OCI-LY7 (cell line): ENCODE results near the gene PRRX2.

ENCODE experiments used
- EZH2phosphoT487 ChIP-seq: fragments of 200-600 bp; sonication (generic); IDR thresholded peaks from 2 replicates; pipeline ENCODE4 v1.6.1; 2018; ENCODE audit warnings: low read depth, borderline replicate concordance, mild to moderate bottlenecking, mixed run types, antibody characterized with exemption, low read length, moderate library complexity, mixed read lengths
- TF ChIP-seq, protein P1 (sequence below): fragments of 200-600 bp; sonication (generic); conservative IDR thresholded peaks from 2 replicates; pipeline ENCODE4 v1.5.1; 2014; ENCODE audit warnings: mild to moderate bottlenecking, antibody characterized with exemption, low read length, moderate library complexity, mixed read lengths

DNA sequence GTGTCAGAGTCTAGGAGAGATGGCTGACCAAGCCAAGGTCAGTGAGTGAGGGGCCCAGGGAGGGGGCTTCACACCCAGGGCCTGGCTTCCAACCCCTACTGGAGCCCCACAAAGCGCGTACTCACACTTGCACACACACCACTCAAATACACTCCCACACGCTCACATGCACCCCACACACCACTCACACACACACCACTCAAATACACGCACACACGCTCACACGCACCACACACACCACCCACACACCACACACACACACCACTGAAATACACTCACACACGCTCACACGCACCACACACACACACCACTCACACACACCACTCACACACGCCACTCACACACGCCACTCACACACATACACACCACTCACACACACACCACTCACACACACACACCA, 17.8 kb upstream of the PRRX2 start:
- TF ChIP-seq, protein P1, sequence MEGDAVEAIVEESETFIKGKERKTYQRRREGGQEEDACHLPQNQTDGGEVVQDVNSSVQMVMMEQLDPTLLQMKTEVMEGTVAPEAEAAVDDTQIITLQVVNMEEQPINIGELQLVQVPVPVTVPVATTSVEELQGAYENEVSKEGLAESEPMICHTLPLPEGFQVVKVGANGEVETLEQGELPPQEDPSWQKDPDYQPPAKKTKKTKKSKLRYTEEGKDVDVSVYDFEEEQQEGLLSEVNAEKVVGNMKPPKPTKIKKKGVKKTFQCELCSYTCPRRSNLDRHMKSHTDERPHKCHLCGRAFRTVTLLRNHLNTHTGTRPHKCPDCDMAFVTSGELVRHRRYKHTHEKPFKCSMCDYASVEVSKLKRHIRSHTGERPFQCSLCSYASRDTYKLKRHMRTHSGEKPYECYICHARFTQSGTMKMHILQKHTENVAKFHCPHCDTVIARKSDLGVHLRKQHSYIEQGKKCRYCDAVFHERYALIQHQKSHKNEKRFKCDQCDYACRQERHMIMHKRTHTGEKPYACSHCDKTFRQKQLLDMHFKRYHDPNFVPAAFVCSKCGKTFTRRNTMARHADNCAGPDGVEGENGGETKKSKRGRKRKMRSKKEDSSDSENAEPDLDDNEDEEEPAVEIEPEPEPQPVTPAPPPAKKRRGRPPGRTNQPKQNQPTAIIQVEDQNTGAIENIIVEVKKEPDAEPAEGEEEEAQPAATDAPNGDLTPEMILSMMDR: no peak
- no peak for TF ChIP-seq EZH2phosphoT487
